GM23248 (cell line): ENCODE measurements around the gene CARM1. TPM values are rescaled to one million over a fixed set of nuclear protein-coding genes. Genes with fewer than 3 reads are reported as not detected.

Experiments used
- DNase-seq: peaks from one replicate; pipeline ENCODE4 v3.0.0-alpha.2; 2015
- H2AFZ ChIP-seq: fragments of 200-600 bp; sonication (generic); 2 replicates; pipeline ENCODE4 v1.6.1; 2016; ENCODE audit warnings: antibody characterized with exemption
- H3F3A ChIP-seq: fragments of 200-600 bp; sonication (generic); 2 replicates; pipeline ENCODE4 v1.6.1; 2016; ENCODE audit warnings: mild to moderate bottlenecking, antibody characterized with exemption, mixed run types; ENCODE audit not compliant: insufficient read depth
- H3K27ac ChIP-seq: fragments of 200-600 bp; sonication (generic); 2 replicates; pipeline ENCODE4 v1.5.1; 2016; ENCODE audit warnings: mild to moderate bottlenecking
- H3K27me3 ChIP-seq: fragments of 200-600 bp; sonication (generic); replicated peaks from 2 replicates; pipeline ENCODE4 v1.6.1; 2016; ENCODE audit warnings: mild to moderate bottlenecking; ENCODE audit not compliant: insufficient read depth
- H3K36me3 ChIP-seq: fragments of 200-600 bp; sonication (generic); 2 replicates; pipeline ENCODE4 v1.6.1; 2016; ENCODE audit warnings: low read depth, mild to moderate bottlenecking
- H3K4me1 ChIP-seq: fragments of 200-600 bp; sonication (generic); 2 replicates; pipeline ENCODE4 v1.6.1; 2016; ENCODE audit warnings: mild to moderate bottlenecking; ENCODE audit not compliant: insufficient read depth
- H3K4me2 ChIP-seq: fragments of 200-600 bp; sonication (generic); one replicate; pipeline ENCODE4 v1.6.1; 2016; ENCODE audit warnings: mild to moderate bottlenecking; ENCODE audit not compliant: unreplicated experiment
- H3K4me3 ChIP-seq: fragments of 200-600 bp; sonication (generic); 2 replicates; pipeline ENCODE4 v1.5.1; 2016; ENCODE audit warnings: mild to moderate bottlenecking
- H3K79me2 ChIP-seq: fragments of 200-600 bp; sonication (generic); 2 replicates; pipeline ENCODE4 v1.6.1; 2016; ENCODE audit warnings: mild to moderate bottlenecking; ENCODE audit not compliant: insufficient read depth
- H3K9ac ChIP-seq: fragments of 200-600 bp; sonication (generic); 2 replicates; pipeline ENCODE4 v1.6.1; 2016; ENCODE audit warnings: mild to moderate bottlenecking
- H3K9me2 ChIP-seq: fragments of 200-600 bp; sonication (generic); 2 replicates; pipeline ENCODE4 v1.6.1; 2016; ENCODE audit warnings: mixed run types, mild to moderate bottlenecking, moderate library complexity; ENCODE audit not compliant: insufficient read depth
- H3K9me3 ChIP-seq: fragments of 200-600 bp; sonication (generic); one replicate; pipeline ENCODE4 v1.6.1; 2017; ENCODE audit warnings: low read depth
- H4K20me1 ChIP-seq: fragments of 200-600 bp; sonication (generic); 2 replicates; pipeline ENCODE4 v1.6.0; 2016; ENCODE audit not compliant: insufficient read depth
- EZH2 ChIP-seq: fragments of 200-600 bp; sonication (generic); IDR thresholded peaks from 2 replicates; pipeline ENCODE4 v1.6.1; 2018; ENCODE audit warnings: antibody characterized with exemption, mild to moderate bottlenecking; ENCODE audit not compliant: insufficient read depth, poor library complexity, severe bottlenecking
- EZH2phosphoT487 ChIP-seq: fragments of 200-600 bp; sonication (generic); IDR thresholded peaks from 2 replicates; pipeline ENCODE4 v1.6.1; 2018; ENCODE audit warnings: antibody characterized with exemption, moderate library complexity, mild to moderate bottlenecking, low read depth; ENCODE audit not compliant: insufficient read depth
- WGBS, 2 experiments: methylation state at CpG; one replicate each; pipeline ENCODE4 v1.1.6; 2015 to 2017; ENCODE audit warnings: low lambda C conversion rate in 2 of 2, low coverage in 1 of 2; ENCODE audit errors: missing lambda C conversion rate in 2 of 2; 5-methylcytosine and 5-hydroxymethylcytosine counted together
- in situ Hi-C: fragments of 300-500 bp; cut with MboI; formaldehyde crosslinking; loops from 2 replicates; pipeline ENCODE4 v1.15.0; 2020
- polyA plus RNA-seq: library from polyadenylated mRNA; unstranded; fragments of >200 nt; fragmentation: Nextera tagmentation; extraction: Ambion mirVana; gene quantifications from 2 replicates; pipeline ENCODE4 v1.2.1, GENCODE V29; 2016
- total RNA-seq: library from RNA; depleted of rRNA; stranded (reverse); fragments of >200 nt; shearing (Covaris generic); gene quantifications from 2 replicates; pipeline ENCODE4 v1.2.3, GENCODE V29; 2014

Gene CARM1
- total and polyA plus RNA-seq, 2 experiments from 2014 or later, result 5.3 to 41.9 TPM

DNA sequence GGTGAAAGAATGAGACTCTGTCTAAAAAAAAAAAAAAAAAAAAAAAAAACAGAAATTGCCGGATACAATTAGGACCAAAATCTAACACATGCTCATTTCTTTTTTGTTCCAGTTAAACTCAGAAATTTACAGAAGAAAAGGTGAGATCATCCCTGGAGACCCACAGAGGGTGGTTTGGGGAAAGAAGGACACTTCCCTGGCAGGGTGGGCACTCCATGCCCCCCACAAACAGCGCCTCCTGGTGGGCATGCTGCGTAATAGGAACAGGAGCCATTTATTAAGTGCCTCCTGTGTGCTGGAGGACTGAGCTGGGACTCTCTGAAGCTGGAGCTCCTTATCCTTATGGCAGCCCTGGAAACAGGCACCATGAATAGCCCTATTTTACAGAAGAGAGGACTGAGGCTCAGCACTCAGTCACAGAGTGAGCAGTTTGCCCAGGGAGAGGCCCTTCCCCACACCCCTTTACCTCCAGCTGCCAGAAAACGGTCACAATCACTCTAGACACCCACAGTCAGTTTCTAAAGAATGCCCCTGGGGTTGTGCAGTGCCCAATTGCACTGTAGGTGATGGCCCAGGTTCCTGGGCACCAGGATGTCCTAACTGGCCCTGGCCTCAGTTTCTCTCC lies 13.0 kb upstream of the CARM1 start:
- no peak overlapping the region for H3K9ac ChIP-seq
- H3K27ac ChIP-seq, result no peak overlapping the region
- peaks cover 7% of the 10 kb centered on the region; the same call in 1 of the 2 replicates for H3F3A ChIP-seq
- TF ChIP-seq EZH2phosphoT487 (no peak), EZH2 (no peak)
- 36 to 38% methylated on average over 4 of the region's 4 CpGs for WGBS, 2 experiments
- in situ Hi-C loops, result no loop called here
- H3K36me3 ChIP-seq, result no peaks in the 10 kb centered on the region
- no peaks in the 10 kb centered on the region for H3K9me2 ChIP-seq
- peak; percentile 50 for DNase-seq
- H2AFZ ChIP-seq, result no peak overlapping the region
- no peaks in the 10 kb centered on the region for H4K20me1 ChIP-seq
- H3K79me2 ChIP-seq, result no peaks in the 10 kb centered on the region
- H3K27me3 ChIP-seq, result no peaks in the 10 kb centered on the region
- H3K9me3 ChIP-seq, result no peaks in the 10 kb centered on the region
- H3K4me1 ChIP-seq, result 0 out of 2 replicates have a peak, but pooled peaks cover 1% of the 10 kb centered on the region
- H3K4me2 ChIP-seq, result no peak overlapping the region
- no peak overlapping the region for H3K4me3 ChIP-seq

DNA sequence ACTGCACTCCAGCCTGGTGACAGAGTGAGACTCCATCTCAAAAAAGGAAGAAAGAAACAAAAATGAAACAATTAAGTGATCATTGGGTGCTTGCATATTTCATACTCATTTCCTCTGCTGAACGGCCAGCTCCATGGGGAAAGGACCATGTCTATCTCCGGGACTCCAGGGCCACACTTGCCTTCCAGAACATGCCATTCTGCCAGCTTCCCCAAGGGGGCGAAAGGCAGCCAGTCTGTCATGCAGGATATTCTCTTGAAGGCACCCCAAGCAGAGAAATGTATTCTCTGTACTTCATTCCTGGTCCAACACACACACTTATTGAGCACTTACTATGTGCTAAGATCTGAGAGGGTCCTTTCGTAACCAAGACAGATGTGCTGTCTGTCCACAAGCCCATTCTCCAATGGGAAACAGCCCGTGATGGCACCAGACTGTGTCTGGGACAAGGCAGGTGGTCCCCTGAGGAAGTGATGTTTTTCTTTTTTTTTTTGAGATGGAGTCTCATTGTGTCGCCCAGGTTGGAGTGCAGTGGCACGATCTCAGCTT lies 10.2 kb upstream of the CARM1 start:
- Histone ChIP-seq H3K9ac (no peak overlapping the region), H3K27ac (no peak overlapping the region), H3K9me2 (no peaks in the 10 kb centered on the region), H3K4me3 (no peak overlapping the region), H3K9me3 (no peaks in the 10 kb centered on the region), H3K4me1 (0 out of 2 replicates have a peak, but pooled peaks cover 11% of the 10 kb centered on the region), H3F3A (peaks cover 15% of the 10 kb centered on the region), H3K4me2 (no peak overlapping the region), H3K27me3 (no peaks in the 10 kb centered on the region), H3K79me2 (no peaks in the 10 kb centered on the region), H2AFZ (no peak overlapping the region), H4K20me1 (no peaks in the 10 kb centered on the region), H3K36me3 (no peaks in the 10 kb centered on the region)
- DNase-seq, result peak; percentile 60
- WGBS, 2 experiments, result 57 to 64% methylated on average over 7 of the region's 7 CpGs
- in situ Hi-C loops, result no loop called here
- TF ChIP-seq EZH2, result no peak
- no peak for TF ChIP-seq EZH2phosphoT487

DNA sequence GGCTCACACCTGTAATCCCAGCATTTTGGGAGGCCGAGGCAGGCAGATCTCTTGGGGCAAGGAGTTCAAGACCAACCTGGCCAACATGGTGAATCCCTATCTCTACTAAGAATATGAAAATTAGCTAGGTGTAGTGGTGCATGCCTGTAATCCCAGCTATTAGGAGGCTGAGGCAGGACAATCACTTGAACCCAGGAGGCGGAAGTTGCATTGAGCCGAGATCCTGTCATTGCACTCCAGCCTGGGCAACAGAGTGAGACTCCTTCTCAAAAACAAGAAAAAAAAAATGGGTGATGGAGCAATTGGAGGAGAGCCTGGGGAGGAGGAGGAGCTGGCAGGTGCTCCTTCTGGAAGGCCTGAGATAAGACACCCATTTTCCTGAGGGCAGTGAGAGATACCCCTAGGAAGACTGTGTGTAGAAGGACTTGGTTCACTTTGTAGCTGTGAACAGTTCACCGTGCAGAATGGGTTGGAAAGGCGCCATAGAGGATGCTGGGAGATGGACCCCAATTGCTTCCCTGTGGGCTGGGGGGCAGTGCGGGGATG lies 8.7 kb upstream of the CARM1 start:
- TF ChIP-seq EZH2phosphoT487 (no peak), EZH2 (no peak)
- H3K27ac ChIP-seq, result no peak overlapping the region
- no peak for DNase-seq
- H3K79me2 ChIP-seq, result no peaks in the 10 kb centered on the region
- H3K9me2 ChIP-seq, result no peaks in the 10 kb centered on the region
- 82 to 84% methylated on average over 6 of the region's 6 CpGs for WGBS, 2 experiments
- H3F3A ChIP-seq, result peaks cover 15% of the 10 kb centered on the region
- in situ Hi-C loops, result no loop called here
- H3K4me1 ChIP-seq, result 0 out of 2 replicates have a peak, but pooled peaks cover 11% of the 10 kb centered on the region
- H3K36me3 ChIP-seq, result no peaks in the 10 kb centered on the region
- no peak overlapping the region for H3K4me3 ChIP-seq
- H4K20me1 ChIP-seq, result no peaks in the 10 kb centered on the region
- H2AFZ ChIP-seq, result no peak overlapping the region
- no peak overlapping the region for H3K9ac ChIP-seq
- no peak overlapping the region for H3K4me2 ChIP-seq
- H3K9me3 ChIP-seq, result no peaks in the 10 kb centered on the region
- H3K27me3 ChIP-seq, result no peaks in the 10 kb centered on the region

DNA sequence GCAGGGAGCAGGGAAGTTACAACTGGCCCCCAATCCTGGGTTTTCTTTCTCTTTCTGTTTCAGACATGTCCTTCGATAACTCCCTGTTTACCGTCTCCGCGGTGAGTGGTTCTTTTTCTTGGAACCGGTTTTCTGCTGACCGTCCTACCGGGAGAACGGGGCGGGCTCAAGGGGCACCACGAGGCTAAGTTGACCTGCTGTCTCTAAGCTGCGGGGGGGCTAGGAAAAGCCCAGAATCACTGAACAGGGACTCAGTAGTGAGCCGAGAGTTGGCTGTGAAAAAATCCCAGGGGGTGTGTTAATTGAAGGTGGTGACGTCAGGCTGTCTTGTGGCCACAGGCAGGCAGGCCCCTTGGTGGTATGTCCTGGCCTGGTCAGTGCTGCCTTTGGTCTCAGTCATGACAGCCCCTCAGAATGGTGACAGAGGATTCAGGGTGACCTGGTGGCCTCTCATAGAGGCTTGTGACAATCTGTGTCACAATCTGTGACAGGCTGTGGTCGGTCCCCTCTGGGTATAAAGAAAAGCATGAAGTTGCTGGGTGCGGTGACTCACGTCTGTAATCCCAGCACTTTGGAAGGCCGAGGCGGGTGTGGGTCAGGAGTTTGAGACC lies 8.1 kb upstream of the CARM1 start:
- in situ Hi-C loops, result no loop called here

More for the DNA sequence above, 8.1 kb upstream of the CARM1 start:
- Histone ChIP-seq H3K4me2 (no peak overlapping the region), H3K9ac (no peak overlapping the region), H4K20me1 (no peaks in the 10 kb centered on the region), H3K4me3 (no peak overlapping the region), H3K4me1 (0 out of 2 replicates have a peak, but pooled peaks cover 11% of the 10 kb centered on the region), H3K27me3 (no peaks in the 10 kb centered on the region), H3K9me2 (no peaks in the 10 kb centered on the region), H2AFZ (peak overlapping the region; percentile 93; the same call in 1 of the 2 replicates), H3K79me2 (no peaks in the 10 kb centered on the region), H3K27ac (peak overlapping the region; percentile 21), H3F3A (peaks cover 15% of the 10 kb centered on the region), H3K36me3 (no peaks in the 10 kb centered on the region), H3K9me3 (no peaks in the 10 kb centered on the region)
- TF ChIP-seq EZH2 (no peak), EZH2phosphoT487 (no peak)
- peak; percentile 75 for DNase-seq
- 58 to 68% methylated on average over 18 of the region's 18 CpGs for WGBS, 2 experiments
